Glutamatergic neuron (in vitro differentiated cells): ENCODE results near the gene HYAL3. TPM values are rescaled to one million over a fixed set of nuclear protein-coding genes. Genes with fewer than 3 reads are reported as not detected.

ENCODE experiments used
- DNase-seq: peaks from one replicate; pipeline ENCODE4 v3.0.0; 2022
- H3K27ac Mint-ChIP-seq: one replicate; pipeline ENCODE4 v1.8.0; 2020; ENCODE audit warnings: mild to moderate bottlenecking, mixed read lengths, inconsistent platforms; ENCODE audit not compliant: unreplicated experiment
- H3K27me3 Mint-ChIP-seq: one replicate; pipeline ENCODE4 v1.8.0; 2020; ENCODE audit warnings: mild to moderate bottlenecking, moderate library complexity, mixed read lengths, inconsistent platforms; ENCODE audit not compliant: unreplicated experiment
- H3K36me3 Mint-ChIP-seq: one replicate; pipeline ENCODE4 v1.8.0; 2020; ENCODE audit warnings: mild to moderate bottlenecking, mixed read lengths, inconsistent platforms; ENCODE audit not compliant: unreplicated experiment
- H3K4me1 Mint-ChIP-seq: one replicate; pipeline ENCODE4 v1.8.0; 2020; ENCODE audit warnings: mild to moderate bottlenecking, low read depth, mixed read lengths, inconsistent platforms; ENCODE audit not compliant: unreplicated experiment
- H3K4me3 Mint-ChIP-seq: one replicate; pipeline ENCODE4 v1.8.0; 2020; ENCODE audit warnings: mild to moderate bottlenecking, mixed read lengths, inconsistent platforms; ENCODE audit not compliant: unreplicated experiment
- H3K9me3 Mint-ChIP-seq: one replicate; pipeline ENCODE4 v1.8.0; 2020; ENCODE audit warnings: mild to moderate bottlenecking, moderate library complexity, mixed read lengths, inconsistent platforms; ENCODE audit not compliant: unreplicated experiment
- CTCF ChIP-seq: fragments of 200-600 bp; sonication (generic); IDR thresholded peaks from one replicate; pipeline ENCODE4 v1.5.0; 2021; ENCODE audit not compliant: partially characterized antibody, unreplicated experiment
- total RNA-seq: library from RNA; stranded (reverse); fragmentation: NEBNext Ultra II Directional; extraction: Animal tissue kit (Norgen Biotek cat#: 25700); gene quantifications from one replicate; pipeline ENCODE4 v1.2.1, GENCODE V29; 2021; ENCODE audit not compliant: unreplicated experiment

The HYAL3 gene
- total RNA-seq, 1 donor from 2014 or later = 6.9 TPM

GRCh38 chr3:50243543-50243895, 55.7 kb downstream of the HYAL3 start:
- Mint-ChIP-seq H3K27me3 (peaks cover 18% of the 10 kb centered on the region), H3K4me1 (peaks cover 58% of the 10 kb centered on the region), H3K4me3 (peak overlapping the region; percentile 55), H3K27ac (peak overlapping the region; percentile 86), H3K9me3 (peaks cover 10% of the 10 kb centered on the region), H3K36me3 (no peaks in the 10 kb centered on the region)
- no peak for TF ChIP-seq CTCF
- DNase-seq = no peak

DNA sequence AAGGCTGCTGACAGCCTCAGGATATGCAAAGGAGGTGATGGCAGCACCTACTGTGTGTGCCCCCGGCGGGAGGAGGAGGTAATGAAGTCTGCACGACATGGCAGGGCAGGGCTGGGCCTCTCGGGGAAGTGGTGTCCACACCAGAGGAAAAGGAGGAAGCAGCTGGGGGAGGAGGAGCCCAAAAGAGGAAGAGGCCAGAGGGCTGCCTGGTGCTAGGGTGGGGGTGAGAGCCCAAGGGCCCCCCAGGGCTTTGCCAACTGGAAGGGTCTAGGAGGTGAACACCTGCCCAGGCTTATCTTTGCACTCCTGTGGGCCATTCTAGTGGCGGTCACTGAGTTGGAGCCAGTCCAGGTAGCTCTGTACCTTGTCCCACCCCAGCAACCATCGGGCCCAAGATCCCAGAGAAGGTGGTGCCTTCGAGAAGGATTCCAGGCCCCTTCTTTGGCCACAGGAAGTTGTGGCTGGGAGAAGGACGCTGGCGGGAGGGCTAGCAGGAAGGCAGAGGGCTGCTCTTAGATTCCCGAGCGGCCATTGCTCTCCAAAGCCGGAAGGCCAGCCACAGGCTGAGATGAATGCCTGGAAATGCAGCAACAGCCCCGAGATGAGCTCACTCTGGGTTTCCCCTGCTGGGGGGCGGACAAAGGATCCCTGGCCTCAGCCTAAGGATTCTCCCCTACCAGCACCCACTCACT, 56.2 kb downstream of the HYAL3 start:
- Mint-ChIP-seq H3K27ac (peak overlapping the region; percentile 88), H3K9me3 (peaks cover 10% of the 10 kb centered on the region)

More for the DNA sequence above, 56.2 kb downstream of the HYAL3 start:
- Mint-ChIP-seq H3K4me1 (peaks cover 56% of the 10 kb centered on the region), H3K36me3 (no peaks in the 10 kb centered on the region), H3K27me3 (peaks cover 16% of the 10 kb centered on the region), H3K4me3 (peak overlapping the region; percentile 59)
- TF ChIP-seq CTCF = no peak
- no peak for DNase-seq

Other genes with a start within 250 kb of the HYAL3 start
- gene RBM5, start 210.5 kb downstream of the HYAL3 start, total RNA-seq = 363 TPM
- 41.2 TPM for gene SEMA3F, start 144.1 kb downstream of the HYAL3 start, total RNA-seq
- not detected for gene GNAT1, start 107.8 kb downstream of the HYAL3 start, total RNA-seq
- not detected for gene SLC38A3, start 94.1 kb downstream of the HYAL3 start, total RNA-seq
- 297 TPM for gene GNAI2, start 63.2 kb downstream of the HYAL3 start, total RNA-seq
- gene SEMA3B, start 30.3 kb downstream of the HYAL3 start, total RNA-seq = 5.4 TPM
- gene LSMEM2, start 20.3 kb downstream of the HYAL3 start, total RNA-seq = not detected
- 38.2 TPM for gene IFRD2, start 7.0 kb downstream of the HYAL3 start, total RNA-seq
- 13.3 TPM for gene NAA80, start within 50 bp of the HYAL3 start, total RNA-seq
- gene HYAL1, start 4.2 kb upstream of the HYAL3 start, total RNA-seq = 0.96 TPM
- 48.4 TPM for gene HYAL2, start 23.3 kb upstream of the HYAL3 start, total RNA-seq
- 30.8 TPM for gene TUSC2, start 28.8 kb upstream of the HYAL3 start, total RNA-seq
- 27.8 TPM for gene RASSF1, start 41.4 kb upstream of the HYAL3 start, total RNA-seq
- gene ZMYND10, start 46.3 kb upstream of the HYAL3 start, total RNA-seq = 1.3 TPM
- 30.4 TPM for gene NPRL2, start 51.4 kb upstream of the HYAL3 start, total RNA-seq
- 12.6 TPM for gene CYB561D2, start 51.5 kb upstream of the HYAL3 start, total RNA-seq
- gene TMEM115, start 60.1 kb upstream of the HYAL3 start, total RNA-seq = 42.5 TPM
- gene CACNA2D2, start 204.2 kb upstream of the HYAL3 start, total RNA-seq = 5.0 TPM